T-helper 2 cell treated with Interferon-gamma antibody and Interleukin-4, amounts not matched to agents 5 μg/mL and 100 μg/mL, for 36 hours (primary cell): ENCODE results near the gene CEP41.
"Not testable (repeated sequence)": the region's sequence is repeated elsewhere in the genome, so short reads cannot be mapped to it uniquely, and the experiment has no call there.

Experiments
- DNase-seq: peaks from one replicate; pipeline ENCODE4 v3.0.0; 2021; ENCODE audit warnings: low spot score
- H3K27ac Mint-ChIP-seq: one replicate; pipeline ENCODE4 v1.8.0; 2021; ENCODE audit warnings: mild to moderate bottlenecking, mixed read lengths
- H3K27me3 Mint-ChIP-seq: one replicate; pipeline ENCODE4 v1.8.0; 2021; ENCODE audit warnings: low read depth, mixed read lengths
- H3K36me3 Mint-ChIP-seq: one replicate; pipeline ENCODE4 v1.8.0; 2021; ENCODE audit warnings: low read depth, mixed read lengths
- H3K4me1 Mint-ChIP-seq: one replicate; pipeline ENCODE4 v1.8.0; 2021; ENCODE audit warnings: low read depth, mixed read lengths
- H3K4me3 Mint-ChIP-seq: one replicate; pipeline ENCODE4 v1.8.0; 2022; ENCODE audit warnings: mild to moderate bottlenecking, moderate library complexity, mixed read lengths
- H3K9me3 Mint-ChIP-seq: one replicate; pipeline ENCODE4 v1.8.0; 2021; ENCODE audit warnings: mixed read lengths

The CEP41 gene

DNA sequence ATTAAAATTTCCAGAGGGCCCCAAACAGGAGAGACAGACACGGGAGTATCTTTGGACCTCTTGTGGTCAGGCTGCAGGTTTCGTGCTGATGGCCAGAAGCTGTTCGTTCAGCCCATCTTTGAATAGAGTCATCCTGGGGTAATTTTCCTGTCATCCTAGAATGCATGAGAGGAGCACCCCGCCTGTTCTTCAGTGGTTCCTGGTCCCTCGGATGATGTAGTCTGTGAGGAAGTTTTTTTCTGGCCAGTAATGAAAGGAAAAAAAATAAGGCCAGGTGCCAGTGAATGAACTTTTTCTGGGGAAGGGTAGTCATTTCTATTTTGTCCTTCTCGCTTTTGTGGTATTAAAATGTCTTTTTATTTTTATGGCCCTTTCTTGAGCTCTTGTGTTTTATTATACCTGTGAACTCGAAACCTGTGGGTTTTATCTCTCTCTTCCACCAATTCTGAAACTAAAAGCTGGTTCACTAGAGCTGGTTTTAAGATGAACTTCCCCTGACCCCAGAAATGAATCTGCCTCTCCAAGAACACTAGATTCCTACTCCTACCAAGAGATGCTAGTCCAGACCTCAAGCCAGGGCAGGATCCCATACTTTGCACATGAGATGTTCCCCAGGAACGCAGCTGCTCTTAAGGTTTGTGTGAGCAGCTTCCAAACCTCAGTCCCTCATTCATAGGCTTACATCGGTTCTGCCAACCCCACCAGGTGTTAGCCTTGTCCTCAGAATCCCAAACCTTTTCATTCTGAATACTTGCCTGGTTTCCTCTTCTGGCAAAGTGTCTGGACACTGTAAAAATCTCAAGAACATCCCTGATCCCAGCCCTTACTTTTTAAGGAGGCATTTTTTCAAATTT lies 35.7 kb upstream of the CEP41 start:
- Mint-ChIP-seq H3K4me1 (peaks cover 2% of the 10 kb centered on the region), H3K9me3 (peaks cover 13% of the 10 kb centered on the region), H3K27ac (no peak overlapping the region), H3K27me3 (peaks cover 2% of the 10 kb centered on the region), H3K4me3 (no peak overlapping the region), H3K36me3 (no peaks in the 10 kb centered on the region)
- no peak for DNase-seq

DNA sequence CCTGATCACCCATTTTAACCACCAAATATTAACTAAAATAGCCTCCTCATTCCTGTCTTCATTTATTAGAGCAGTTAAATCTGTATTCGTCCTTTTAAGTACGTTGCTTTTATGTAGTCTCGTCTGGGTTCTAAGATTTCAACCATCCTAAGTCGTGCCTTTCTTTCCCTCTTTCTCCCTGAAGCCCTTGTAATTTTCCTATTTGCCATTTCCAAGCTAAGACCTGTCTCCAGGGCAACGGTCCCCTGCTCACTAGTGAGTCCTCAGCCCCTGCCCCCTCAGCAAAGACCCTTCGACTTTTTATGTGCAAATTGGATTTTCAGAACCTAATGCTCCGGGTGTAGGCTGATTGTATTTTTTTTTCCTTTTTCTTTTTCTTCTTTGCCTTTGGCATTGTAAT lies 35.0 kb upstream of the CEP41 start:
- H3K4me1 Mint-ChIP-seq = peaks cover 2% of the 10 kb centered on the region
- H3K36me3 Mint-ChIP-seq = no peaks in the 10 kb centered on the region
- peaks cover 13% of the 10 kb centered on the region for H3K9me3 Mint-ChIP-seq
- H3K27me3 Mint-ChIP-seq = peaks cover 4% of the 10 kb centered on the region
- H3K27ac Mint-ChIP-seq = no peak overlapping the region
- no peak for DNase-seq
- no peak overlapping the region for H3K4me3 Mint-ChIP-seq

DNA sequence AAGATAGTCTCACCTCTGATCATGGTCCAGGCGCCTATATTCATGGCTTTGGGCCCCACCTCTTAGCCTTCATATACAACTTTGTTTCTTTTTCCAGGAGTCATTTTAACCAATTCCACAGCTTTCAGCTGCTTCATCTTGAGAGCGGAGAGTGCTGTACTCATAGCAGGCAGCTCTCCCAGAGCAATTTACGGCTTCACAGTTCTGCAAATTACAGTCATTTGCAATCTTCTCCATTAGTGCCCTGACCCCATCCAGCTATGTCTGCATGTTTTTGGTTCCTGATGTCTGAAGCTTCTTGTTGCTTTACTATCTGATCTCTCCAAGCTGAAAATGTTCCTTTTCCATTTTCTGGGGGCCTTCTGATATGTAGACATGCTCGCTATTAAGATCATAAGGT lies 33.1 kb upstream of the CEP41 start:
- no peaks in the 10 kb centered on the region for H3K36me3 Mint-ChIP-seq
- no peak overlapping the region for H3K27ac Mint-ChIP-seq
- no peak for DNase-seq
- H3K4me1 Mint-ChIP-seq = peaks cover 2% of the 10 kb centered on the region
- H3K4me3 Mint-ChIP-seq = no peak overlapping the region
- H3K9me3 Mint-ChIP-seq = peaks cover 9% of the 10 kb centered on the region
- H3K27me3 Mint-ChIP-seq = peaks cover 5% of the 10 kb centered on the region

DNA sequence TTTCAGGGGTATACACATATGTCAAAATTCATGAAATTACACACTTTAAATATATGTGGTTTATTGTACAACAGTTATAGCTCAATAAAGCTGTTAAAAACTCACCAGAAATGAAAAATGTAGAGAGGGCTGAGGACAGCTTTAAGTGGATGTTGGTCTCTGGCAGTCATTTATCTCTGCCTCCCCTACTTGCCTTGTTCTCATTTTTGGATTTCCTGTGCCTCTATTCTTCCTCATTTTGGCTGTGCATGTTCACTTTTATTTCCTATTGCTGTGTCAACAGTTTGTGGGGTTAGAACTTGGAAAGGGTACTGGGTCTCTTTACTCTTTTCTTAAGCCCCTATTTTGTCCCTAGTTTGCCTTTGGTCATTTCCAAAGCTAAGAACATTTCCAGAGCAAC lies 32.5 kb upstream of the CEP41 start:
- Mint-ChIP-seq H3K36me3 (no peaks in the 10 kb centered on the region), H3K27ac (no peak overlapping the region), H3K27me3 (peaks cover 7% of the 10 kb centered on the region), H3K9me3 (peaks cover 6% of the 10 kb centered on the region), H3K4me1 (peaks cover 2% of the 10 kb centered on the region), H3K4me3 (no peak overlapping the region)
- DNase-seq = no peak

DNA sequence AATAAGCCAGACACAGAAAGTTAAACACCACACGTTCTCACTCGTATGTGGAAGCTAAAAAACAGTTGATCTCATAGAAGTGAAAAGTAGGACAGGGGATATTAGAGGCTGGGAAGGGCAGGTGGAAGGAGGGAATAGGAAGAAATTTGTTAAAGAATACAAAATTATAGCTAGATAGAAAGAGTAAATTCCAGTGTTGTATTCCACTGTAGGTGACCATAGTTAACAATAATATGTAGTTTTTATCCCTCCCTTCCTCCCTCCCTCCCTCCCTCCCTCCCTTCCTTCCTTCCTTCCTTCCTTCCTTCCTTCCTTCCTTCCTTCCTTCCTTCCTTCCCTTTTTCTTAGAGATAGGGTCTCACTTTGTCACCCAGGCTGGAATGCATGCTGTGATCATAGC lies 31.2 kb upstream of the CEP41 start:
- H3K27ac Mint-ChIP-seq = no peak overlapping the region
- H3K36me3 Mint-ChIP-seq = no peaks in the 10 kb centered on the region
- no peaks in the 10 kb centered on the region for H3K9me3 Mint-ChIP-seq
- peaks cover 2% of the 10 kb centered on the region for H3K4me1 Mint-ChIP-seq
- no peak overlapping the region for H3K4me3 Mint-ChIP-seq
- DNase-seq = no peak
- H3K27me3 Mint-ChIP-seq = peaks cover 12% of the 10 kb centered on the region

DNA sequence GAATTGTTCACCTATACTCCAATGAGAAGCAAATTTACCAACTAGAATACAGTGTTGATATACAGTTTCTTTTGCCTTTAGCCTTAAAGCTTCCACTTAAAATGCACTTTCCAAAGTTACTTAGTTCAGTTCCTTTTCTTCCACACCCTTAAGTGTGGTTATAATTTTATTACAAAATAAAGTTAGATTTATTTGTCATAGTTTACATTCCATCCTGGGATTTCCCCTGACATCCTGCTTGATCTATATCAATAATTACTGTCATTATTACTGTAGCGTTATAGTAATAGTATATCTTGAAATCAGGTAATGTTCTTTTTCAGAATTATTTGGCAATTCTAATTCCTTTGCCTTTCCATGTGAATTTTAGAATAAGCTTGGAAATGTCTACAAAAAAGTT lies 27.8 kb upstream of the CEP41 start:
- Mint-ChIP-seq H3K27me3 (peaks cover 12% of the 10 kb centered on the region), H3K4me1 (peaks cover 2% of the 10 kb centered on the region), H3K36me3 (no peaks in the 10 kb centered on the region), H3K27ac (no peak overlapping the region), H3K9me3 (no peaks in the 10 kb centered on the region), H3K4me3 (no peak overlapping the region)
- DNase-seq = no peak

- Mint-ChIP-seq H3K4me3 (no peak overlapping the region), H3K36me3 (no peaks in the 10 kb centered on the region), H3K4me1 (peaks cover 1% of the 10 kb centered on the region), H3K9me3 (peaks cover 12% of the 10 kb centered on the region), H3K27me3 (peaks cover 7% of the 10 kb centered on the region), H3K27ac (no peak overlapping the region)
- DNase-seq = no peak
Observed at GRCh38 chr7:130463553-130464434, 23.0 kb upstream of the CEP41 start.

DNA sequence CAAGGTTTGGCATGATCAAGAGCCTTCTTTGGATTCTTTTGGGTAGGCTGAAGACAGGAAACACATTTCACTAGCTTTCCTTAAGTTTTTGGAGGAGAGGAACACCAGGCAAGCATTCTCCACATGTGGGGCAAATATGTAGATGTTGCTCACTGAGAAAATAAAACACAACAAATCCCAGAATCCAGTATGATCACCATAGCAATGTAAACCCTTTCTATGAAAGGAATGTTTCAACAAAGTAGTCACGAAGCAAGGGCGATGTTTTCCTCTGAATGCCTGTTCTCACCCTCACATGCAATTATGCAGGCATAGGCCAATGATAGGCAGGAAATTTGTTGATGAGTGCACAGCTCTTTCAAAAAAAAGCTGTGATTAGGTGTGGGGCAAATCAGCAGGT lies 20.5 kb upstream of the CEP41 start:
- peaks cover 18% of the 10 kb centered on the region for H3K9me3 Mint-ChIP-seq
- peaks cover 2% of the 10 kb centered on the region for H3K36me3 Mint-ChIP-seq
- peaks cover 9% of the 10 kb centered on the region for H3K4me1 Mint-ChIP-seq
- H3K4me3 Mint-ChIP-seq = no peak overlapping the region
- no peak overlapping the region for H3K27ac Mint-ChIP-seq
- DNase-seq = no peak
- H3K27me3 Mint-ChIP-seq = no peaks in the 10 kb centered on the region

- no peak for DNase-seq
- Mint-ChIP-seq H3K36me3 (peaks cover 2% of the 10 kb centered on the region), H3K9me3 (peaks cover 18% of the 10 kb centered on the region), H3K27ac (peak overlapping the region; percentile 21), H3K27me3 (no peaks in the 10 kb centered on the region), H3K4me1 (peaks cover 11% of the 10 kb centered on the region), H3K4me3 (peak overlapping the region; percentile 20)
Observed at GRCh38 chr7:130458257-130458656, 17.4 kb upstream of the CEP41 start.

DNA sequence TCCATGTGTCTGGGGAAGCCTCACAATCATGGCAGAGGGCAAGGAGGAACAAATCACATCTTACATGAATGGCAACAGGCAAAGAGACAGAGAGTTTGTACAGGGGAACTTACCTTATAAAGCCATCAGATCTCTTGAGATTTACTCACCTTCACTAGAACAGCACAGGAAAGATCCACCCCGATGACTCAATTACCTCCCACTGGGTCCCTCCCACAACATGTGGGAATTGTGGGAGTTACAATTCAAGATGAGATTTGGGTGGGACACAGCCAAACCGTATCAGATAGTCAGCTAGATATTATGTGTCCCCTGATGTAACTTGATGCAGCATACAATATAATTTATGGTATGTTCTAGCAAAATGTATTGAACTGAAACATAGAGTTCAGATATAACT lies 14.1 kb upstream of the CEP41 start:
- Mint-ChIP-seq H3K4me1 (peaks cover 11% of the 10 kb centered on the region), H3K27me3 (no peaks in the 10 kb centered on the region), H3K36me3 (peaks cover 2% of the 10 kb centered on the region), H3K27ac (no peak overlapping the region), H3K9me3 (peaks cover 18% of the 10 kb centered on the region), H3K4me3 (no peak overlapping the region)
- no peak for DNase-seq

DNA sequence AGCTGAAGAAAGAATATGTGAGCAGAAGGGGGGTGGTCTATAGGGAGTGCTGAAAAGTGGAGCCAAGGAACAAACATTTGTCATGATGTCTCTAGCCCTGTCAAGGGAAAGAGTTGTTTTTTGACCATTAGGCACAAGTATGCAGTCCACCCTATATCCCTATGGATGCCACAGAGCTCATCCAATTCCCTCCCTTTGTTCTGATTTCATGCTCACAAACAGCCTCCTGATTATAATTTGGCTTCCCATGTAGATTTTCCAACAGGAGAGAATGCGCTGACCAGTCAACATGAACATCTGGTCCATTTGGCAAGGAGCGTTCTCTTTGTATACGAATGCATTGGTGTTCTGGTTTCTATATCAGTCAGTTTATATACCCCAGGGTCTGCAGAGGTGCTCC lies 12.1 kb upstream of the CEP41 start:
- peaks cover 6% of the 10 kb centered on the region for H3K9me3 Mint-ChIP-seq
- peaks cover 3% of the 10 kb centered on the region for H3K4me1 Mint-ChIP-seq
- no peak for DNase-seq
- H3K27ac Mint-ChIP-seq = no peak overlapping the region
- H3K27me3 Mint-ChIP-seq = no peaks in the 10 kb centered on the region
- H3K4me3 Mint-ChIP-seq = no peak overlapping the region
- peaks cover 2% of the 10 kb centered on the region for H3K36me3 Mint-ChIP-seq

GRCh38 chr7:130451344-130451743 lies 10.5 kb upstream of the CEP41 start:
- not testable (repeated sequence) for DNase-seq, H3K27me3 Mint-ChIP-seq, H3K4me1 Mint-ChIP-seq, H3K4me3 Mint-ChIP-seq, H3K27ac Mint-ChIP-seq, H3K36me3 Mint-ChIP-seq, H3K9me3 Mint-ChIP-seq

GRCh38 chr7:130446259-130446658 lies 5.4 kb upstream of the CEP41 start:
- no peak for DNase-seq
- H3K27me3 Mint-ChIP-seq = no peaks in the 10 kb centered on the region
- peaks cover 21% of the 10 kb centered on the region for H3K4me1 Mint-ChIP-seq
- peaks cover 6% of the 10 kb centered on the region for H3K9me3 Mint-ChIP-seq
- H3K4me3 Mint-ChIP-seq = no peak overlapping the region
- H3K27ac Mint-ChIP-seq = no peak overlapping the region
- peaks cover 4% of the 10 kb centered on the region for H3K36me3 Mint-ChIP-seq

- H3K27me3 Mint-ChIP-seq = no peaks in the 10 kb centered on the region
- H3K4me1 Mint-ChIP-seq = peaks cover 29% of the 10 kb centered on the region
- H3K36me3 Mint-ChIP-seq = peaks cover 9% of the 10 kb centered on the region
Observed at GRCh38 chr7:130444751-130445407, 4.1 kb upstream of the CEP41 start.

More at GRCh38 chr7:130444751-130445407, 4.1 kb upstream of the CEP41 start:
- Mint-ChIP-seq H3K9me3 (peaks cover 9% of the 10 kb centered on the region), H3K27ac (no peak overlapping the region), H3K4me3 (no peak overlapping the region)
- DNase-seq = no peak
